ENCODE data around the gene PLA2G4F.

GRCh38 chr15:42182961-42183360, 26.5 kb upstream of the PLA2G4F start:
- TF ChIP-seq CTCF (conservative IDR thresholded peaks at IDR 0.05) (no peak), EZH2 (IDR thresholded peaks at IDR 0.05; ENCODE audit: low read depth) (no peak)

Data from PC-9 (cell line).